Neural progenitor cell (in vitro differentiated cells): ENCODE data around the gene PROS1.

ENCODE experiments used
- CTCF ChIP-seq: fragments of 200-600 bp; sonication (generic); IDR thresholded peaks from 2 replicates; pipeline ENCODE4 v1.5.1; 2017; ENCODE audit warnings: antibody characterized with exemption, mild to moderate bottlenecking
- EZH2 ChIP-seq: fragments of 200-600 bp; sonication (generic); IDR thresholded peaks from 2 replicates; pipeline ENCODE4 v1.6.1; 2017; ENCODE audit warnings: antibody characterized with exemption, mild to moderate bottlenecking, moderate library complexity

DNA sequence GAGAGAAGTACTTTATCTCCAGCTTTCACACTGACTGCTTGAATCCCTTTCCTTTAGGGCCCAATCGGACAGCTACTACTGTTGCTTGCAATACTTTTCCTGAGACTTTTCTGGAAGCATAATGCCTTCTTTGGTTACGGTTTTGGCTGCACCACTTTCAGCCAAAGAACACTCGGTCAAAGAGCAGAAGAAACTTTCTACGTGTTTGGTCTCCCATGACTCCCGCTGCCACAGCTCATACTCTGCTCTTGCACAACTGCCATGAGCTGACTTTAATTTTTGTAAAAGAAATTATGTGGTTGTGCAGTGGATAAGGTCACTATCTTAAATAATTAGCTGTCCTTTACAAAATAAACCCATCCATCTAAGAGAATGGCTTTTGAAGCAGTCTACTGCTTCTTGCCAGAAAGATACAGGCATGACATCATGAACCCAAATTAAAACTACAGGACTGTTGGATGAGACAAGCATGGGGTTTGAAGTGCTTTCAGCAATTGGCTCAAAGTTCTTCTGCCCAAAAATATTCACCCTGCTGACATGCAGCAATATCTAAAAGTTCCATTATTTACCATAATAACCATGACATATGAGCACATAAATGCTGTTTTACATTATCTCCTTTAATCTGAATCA is 42.0 kb downstream of the PROS1 start:
- TF ChIP-seq CTCF (no peak), EZH2 (no peak)
